Fibroblast of mammary gland (primary cell): Measurements from ENCODE around the gene TPBGL.

Experiments used
- DNase-seq: peaks from one replicate; pipeline ENCODE4 v3.0.0-alpha.2; 2010; ENCODE audit warnings: low read depth
- H3K4me3 ChIP-seq: 2 replicates; pipeline ENCODE4 v1.5.1; 2011; ENCODE audit warnings: low read depth, mild to moderate bottlenecking, low read length, moderate library complexity; ENCODE audit not compliant: control insufficient read depth
- TF ChIP-seq, protein P1 (sequence below): conservative IDR thresholded peaks from 2 replicates; pipeline ENCODE4 v1.5.1; 2011; ENCODE audit warnings: low read depth, low read length, inconsistent platforms; ENCODE audit not compliant: control insufficient read depth, insufficient read depth

The TPBGL gene

GRCh38 chr11:75275581-75275980, 35.0 kb downstream of the TPBGL start:
- no peak overlapping the region for H3K4me3 ChIP-seq
- DNase-seq = no peak
- TF ChIP-seq, protein P1, sequence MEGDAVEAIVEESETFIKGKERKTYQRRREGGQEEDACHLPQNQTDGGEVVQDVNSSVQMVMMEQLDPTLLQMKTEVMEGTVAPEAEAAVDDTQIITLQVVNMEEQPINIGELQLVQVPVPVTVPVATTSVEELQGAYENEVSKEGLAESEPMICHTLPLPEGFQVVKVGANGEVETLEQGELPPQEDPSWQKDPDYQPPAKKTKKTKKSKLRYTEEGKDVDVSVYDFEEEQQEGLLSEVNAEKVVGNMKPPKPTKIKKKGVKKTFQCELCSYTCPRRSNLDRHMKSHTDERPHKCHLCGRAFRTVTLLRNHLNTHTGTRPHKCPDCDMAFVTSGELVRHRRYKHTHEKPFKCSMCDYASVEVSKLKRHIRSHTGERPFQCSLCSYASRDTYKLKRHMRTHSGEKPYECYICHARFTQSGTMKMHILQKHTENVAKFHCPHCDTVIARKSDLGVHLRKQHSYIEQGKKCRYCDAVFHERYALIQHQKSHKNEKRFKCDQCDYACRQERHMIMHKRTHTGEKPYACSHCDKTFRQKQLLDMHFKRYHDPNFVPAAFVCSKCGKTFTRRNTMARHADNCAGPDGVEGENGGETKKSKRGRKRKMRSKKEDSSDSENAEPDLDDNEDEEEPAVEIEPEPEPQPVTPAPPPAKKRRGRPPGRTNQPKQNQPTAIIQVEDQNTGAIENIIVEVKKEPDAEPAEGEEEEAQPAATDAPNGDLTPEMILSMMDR = no peak

- TF ChIP-seq, protein P1 = no peak
- no peak for DNase-seq
- H3K4me3 ChIP-seq = no peak overlapping the region
Observed at GRCh38 chr11:75276186-75276585, 35.6 kb downstream of the TPBGL start.

GRCh38 chr11:75276686-75277085, 36.1 kb downstream of the TPBGL start:
- DNase-seq = no peak

DNA sequence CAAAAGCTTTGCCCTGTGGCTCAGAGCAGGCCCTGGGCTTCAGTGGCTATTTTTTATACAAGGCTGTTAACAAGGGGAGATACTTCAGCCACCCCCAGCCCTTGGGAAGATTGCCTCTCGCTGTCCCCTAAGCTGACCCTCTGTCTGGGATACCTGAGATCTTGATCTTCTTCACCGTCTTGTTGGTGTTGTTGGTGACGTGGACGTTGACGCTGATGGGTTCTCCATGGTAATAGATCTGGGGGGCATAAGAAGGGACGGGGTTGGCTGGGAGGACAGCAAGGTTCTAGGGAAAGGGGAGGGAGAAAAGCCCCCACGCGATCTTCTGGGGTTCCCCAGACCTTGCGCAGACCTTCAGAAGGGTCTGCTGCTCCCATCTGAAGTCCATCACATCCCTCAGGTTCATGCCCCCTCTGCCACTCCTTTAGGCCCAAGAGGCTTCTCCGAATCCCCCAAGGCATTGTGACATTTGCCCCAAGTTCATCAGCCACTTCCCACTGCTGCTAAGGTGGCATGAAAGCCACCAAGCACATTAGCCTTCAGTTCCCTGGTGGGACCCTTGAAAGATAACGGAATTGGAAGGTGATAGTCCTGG, 36.7 kb downstream of the TPBGL start:
- no peak overlapping the region for H3K4me3 ChIP-seq
- DNase-seq = no peak
- TF ChIP-seq, protein P1 = no peak

More at GRCh38 chr11:75276686-75277085, 36.1 kb downstream of the TPBGL start:
- TF ChIP-seq, protein P1 = no peak
- H3K4me3 ChIP-seq = no peak overlapping the region

- no peak for DNase-seq
- H3K4me3 ChIP-seq = no peak overlapping the region
- TF ChIP-seq, protein P1 = no peak
Observed at GRCh38 chr11:75277991-75278790, 37.6 kb downstream of the TPBGL start.

DNA sequence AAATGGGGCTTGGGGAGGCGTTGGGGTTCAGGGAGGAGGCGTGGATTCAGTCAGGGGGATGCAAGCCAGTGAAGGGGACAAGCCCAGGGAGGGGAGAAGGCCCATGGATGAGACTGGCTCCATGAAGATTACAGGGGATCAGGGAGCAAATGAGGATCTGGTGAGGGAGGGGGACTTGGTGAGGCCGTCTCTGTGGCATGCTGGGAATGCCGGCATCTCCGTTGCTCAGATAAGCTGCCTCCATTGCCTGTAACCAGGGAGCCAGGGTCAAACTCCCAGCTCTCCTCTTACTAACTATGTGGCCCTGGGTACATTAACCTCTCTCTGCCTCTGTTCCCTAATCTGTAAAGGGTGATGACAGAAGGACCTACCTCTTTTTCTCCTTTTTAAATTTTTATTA, 38.7 kb downstream of the TPBGL start:
- TF ChIP-seq, protein P1 = no peak
- no peak for DNase-seq
- no peak overlapping the region for H3K4me3 ChIP-seq
